Sciatic nerve (tissue), 2 donors: ENCODE measurements around the gene MAP3K10. TPM values are rescaled to one million over a fixed set of nuclear protein-coding genes. Genes with fewer than 3 reads are reported as not detected.
A peak's percentile ranks its signal among the peaks of the same experiment; 100 is the strongest.
"Not testable (repeated sequence)": the region's sequence is repeated elsewhere in the genome, so short reads cannot be mapped to it uniquely, and the experiment has no call there.

ENCODE experiments used
- ATAC-seq: fragments of 200-7000 bp; cut with Tn5 transposase; one replicate; pipeline ENCODE4 v1.9.1; 2020; ENCODE audit warnings: mild to moderate bottlenecking, moderate library complexity
- DNase-seq: peaks from one replicate; pipeline ENCODE4 v3.0.0-alpha.2; 2020; ENCODE audit warnings: low spot score
- intact Hi-C: fragments of 100-400 bp; cut with DNase I; formaldehyde crosslinking; loops from one replicate; pipeline ENCODE4 v1.14.2; 2022
- total RNA-seq: library from RNA; stranded (reverse); fragmentation: NEBNext Ultra II Directional; extraction: Animal tissue kit (Norgen Biotek cat#: 25700); gene quantifications from one replicate; pipeline ENCODE4 v1.2.1, GENCODE V29; 2021
- donor health status: DM: no; HTN: no; CAD: no.
- donor health status: DM: no; HTN: no; CAD: no.

Gene MAP3K10
- total RNA-seq, 1 donor from 2014 or later: 19.8 TPM

DNA sequence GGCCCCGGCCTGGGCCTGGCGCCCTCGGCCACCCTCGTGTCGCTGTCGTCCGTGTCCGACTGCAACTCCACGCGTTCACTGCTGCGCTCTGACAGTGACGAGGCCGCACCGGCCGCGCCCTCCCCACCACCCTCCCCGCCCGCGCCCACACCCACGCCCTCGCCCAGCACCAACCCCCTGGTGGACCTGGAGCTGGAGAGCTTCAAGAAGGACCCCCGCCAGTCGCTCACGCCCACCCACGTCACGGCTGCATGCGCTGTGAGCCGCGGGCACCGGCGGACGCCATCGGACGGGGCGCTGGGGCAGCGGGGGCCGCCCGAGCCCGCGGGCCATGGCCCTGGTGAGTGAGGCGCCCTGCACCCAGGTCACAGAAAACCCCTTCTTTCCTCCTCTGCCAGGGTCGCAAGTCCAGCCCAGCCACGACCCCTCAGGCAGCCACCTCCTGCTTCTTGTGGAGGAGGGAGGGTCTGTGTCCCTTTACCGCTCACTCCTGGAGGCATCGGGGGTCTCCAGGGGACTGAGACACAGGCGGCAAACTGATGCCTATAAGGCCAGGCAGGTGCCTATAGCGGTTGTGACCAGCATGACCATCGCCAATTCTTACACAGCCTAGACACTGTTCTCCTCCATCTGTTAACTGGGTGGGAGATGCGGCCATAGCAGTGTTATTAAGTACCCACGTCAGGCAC is 22.8 kb downstream of the MAP3K10 start:
- no peak for ATAC-seq
- DNase-seq: no peak
- intact Hi-C loops: no loop called here

DNA sequence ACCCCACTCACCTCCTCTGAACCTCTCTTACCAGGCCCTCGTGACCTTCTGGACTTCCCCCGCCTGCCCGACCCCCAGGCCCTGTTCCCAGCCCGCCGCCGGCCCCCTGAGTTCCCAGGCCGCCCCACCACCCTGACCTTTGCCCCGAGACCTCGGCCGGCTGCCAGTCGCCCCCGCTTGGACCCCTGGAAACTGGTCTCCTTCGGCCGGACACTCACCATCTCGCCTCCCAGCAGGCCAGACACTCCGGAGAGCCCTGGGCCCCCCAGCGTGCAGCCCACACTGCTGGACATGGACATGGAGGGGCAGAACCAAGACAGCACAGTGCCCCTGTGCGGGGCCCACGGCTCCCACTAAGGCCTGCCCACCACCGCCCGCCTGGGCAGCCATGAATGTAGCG is 23.7 kb downstream of the MAP3K10 start:
- ATAC-seq (no peak), DNase-seq (no peak)
- intact Hi-C loops: no loop called here

DNA sequence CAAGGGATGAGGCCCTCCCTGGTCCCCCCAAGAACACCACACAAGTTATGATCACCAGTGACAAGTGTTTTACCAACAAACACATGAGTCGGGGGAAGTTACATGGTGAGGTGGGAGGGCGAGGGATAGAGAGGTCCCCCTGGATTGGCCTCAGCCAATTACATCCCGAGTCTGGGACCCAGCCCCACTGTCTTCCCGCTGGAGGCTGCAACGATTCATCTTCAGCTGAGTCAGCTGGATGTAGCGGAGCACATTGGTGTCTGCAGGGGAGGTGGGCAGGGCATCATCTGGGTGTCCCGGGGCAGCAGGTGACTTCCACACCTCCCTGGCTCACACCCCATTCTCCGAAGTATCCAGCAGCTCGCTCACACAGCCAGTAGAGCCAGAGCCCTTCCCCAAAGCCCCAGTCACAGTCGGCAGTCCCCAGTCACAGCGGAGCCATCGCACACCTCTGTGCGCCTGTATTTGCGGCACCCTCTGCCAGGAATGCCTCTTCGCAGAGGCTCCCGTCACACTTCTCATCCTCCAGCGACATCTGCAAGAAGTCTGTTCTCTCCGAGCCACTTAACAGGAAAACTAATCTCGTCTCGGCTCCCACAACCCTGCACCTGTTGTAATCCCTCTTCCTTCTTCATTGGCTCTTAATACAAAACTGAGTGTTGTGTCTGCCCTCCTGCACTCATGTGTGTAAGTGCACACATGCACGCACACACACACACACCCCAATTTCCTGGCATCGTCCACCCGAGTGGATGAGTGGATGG is 25.0 kb downstream of the MAP3K10 start:
- ATAC-seq (no peak), DNase-seq (no peak)
- intact Hi-C loops: no loop called here

DNA sequence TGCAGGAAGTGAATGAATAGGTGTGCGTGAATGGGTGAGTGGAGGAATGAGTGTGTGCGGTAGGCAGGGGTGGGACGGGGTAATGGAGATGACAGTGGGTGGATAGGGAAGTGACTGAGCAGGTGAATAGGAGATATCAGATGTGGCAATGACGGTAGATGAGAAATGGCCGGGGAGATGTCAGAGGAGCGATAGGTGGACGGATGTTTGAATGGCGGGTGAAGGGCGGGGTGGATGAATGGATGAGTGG is 25.5 kb downstream of the MAP3K10 start:
- no peak for ATAC-seq
- DNase-seq: no peak
- intact Hi-C loops: no loop called here

DNA sequence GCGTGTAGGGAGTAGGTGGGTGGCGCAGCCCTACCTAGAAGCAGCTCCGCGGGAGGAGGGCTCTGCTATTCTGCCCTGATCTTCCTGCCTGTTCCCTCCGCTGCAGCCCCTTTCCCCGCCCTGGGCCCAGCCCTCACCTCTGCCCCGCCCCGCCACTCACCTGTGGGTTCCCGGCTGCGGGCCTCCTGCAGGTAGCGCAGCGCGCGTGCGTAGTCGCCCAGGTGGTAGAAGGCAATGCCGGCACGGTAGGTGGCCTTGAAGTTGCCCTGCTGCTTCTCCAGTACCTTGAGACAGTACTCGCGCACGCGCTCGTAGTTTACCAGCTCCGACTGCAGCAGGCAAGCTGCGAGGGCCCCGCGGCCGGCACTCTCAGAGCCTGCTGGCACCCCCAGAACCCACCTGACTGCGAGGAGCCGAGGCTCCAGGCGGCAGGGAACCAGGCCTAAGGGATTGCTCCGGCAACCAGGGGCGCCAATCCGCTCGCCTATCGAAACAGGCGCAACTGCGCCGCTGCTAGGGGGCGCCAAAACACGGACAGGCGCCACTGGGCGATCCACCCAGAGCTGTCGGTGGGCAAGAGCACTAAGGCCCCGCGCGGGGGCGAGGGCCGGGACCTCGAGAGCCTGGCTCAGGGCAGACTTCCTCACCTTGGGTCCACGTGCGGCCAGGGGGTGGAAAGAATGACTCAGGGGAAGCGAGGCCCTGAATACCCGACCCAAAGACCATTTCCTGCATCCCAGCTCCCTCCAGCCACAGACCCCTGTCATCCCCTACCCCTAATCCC is 26.0 kb downstream of the MAP3K10 start:
- DNase-seq: no peak
- intact Hi-C loops: no loop called here
- no peak for ATAC-seq

DNA sequence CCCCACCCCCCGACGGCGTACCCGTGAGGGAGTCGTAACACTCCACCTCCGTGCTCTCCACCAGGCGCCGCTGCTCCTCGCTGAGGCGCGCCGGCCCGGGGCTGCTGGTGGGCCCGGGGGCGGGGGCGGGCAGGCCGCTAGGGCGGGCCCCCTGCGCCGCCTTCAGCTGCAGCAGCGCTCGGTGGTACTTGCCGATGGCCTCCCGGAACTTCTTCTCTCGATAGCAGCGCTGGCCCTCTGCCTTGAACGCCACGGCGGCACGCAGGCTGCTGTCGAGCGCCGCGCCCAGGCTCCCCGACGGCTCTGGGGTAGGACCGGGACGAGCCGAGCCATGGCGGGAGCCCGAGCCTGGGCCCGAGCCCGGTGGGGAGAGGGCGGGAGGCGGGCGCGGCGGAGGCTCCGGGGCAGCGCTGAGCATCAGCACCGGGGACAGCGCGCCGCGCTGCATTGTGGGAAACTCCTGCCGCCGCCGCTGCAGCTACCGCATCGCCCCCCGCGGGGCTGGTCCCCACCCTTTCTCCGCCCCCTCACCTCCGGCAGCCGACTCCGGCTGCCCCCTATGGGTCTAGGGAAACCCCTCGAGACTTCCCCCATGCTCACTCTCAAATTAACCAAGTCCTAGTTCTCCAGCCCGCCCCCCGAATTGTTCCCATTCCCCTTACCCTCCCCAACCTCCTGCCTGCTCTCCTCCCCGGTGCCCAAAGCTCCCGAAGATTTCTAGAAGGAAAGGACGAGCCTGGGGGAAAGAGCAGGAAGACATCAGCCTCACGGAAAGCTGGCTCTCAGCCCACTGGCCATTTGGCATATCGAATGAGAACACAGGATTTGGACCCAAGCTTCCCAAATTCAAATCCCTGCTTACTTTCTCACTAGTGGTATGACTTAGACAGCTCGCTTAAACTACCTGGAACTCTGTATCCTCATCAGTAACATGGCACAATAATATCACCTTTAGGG is 27.0 kb downstream of the MAP3K10 start, which contains the start of gene TTC9B:
Gene TTC9B, minus strand, starts transcription at position 451 of the 957 bp plus-strand sequence. Its CDS starts 3 bp downstream, at position 448.
- ATAC-seq (no peak), DNase-seq (no peak)
- intact Hi-C loops: no loop called here

DNA sequence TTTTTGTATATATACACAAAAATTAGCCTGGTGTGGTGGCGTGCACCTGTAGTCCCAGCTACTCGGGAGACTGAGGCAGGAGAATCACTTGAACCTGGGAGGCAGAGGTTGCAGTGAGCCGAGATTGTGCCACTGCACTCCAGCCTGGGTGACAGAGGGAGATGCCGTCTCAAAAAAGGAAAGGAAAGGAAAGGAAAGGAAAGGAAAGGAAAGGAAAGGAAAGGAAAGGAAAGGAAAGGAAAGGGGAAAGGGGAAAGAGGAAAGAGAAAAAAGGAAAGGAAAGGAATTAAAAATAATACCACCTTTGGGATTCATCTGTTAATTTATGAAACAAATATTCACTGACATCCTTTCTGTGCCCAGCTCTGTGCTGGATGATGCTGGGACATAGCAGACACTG is 27.8 kb downstream of the MAP3K10 start:
- ATAC-seq, DNase-seq, intact Hi-C loops: not testable (repeated sequence)

DNA sequence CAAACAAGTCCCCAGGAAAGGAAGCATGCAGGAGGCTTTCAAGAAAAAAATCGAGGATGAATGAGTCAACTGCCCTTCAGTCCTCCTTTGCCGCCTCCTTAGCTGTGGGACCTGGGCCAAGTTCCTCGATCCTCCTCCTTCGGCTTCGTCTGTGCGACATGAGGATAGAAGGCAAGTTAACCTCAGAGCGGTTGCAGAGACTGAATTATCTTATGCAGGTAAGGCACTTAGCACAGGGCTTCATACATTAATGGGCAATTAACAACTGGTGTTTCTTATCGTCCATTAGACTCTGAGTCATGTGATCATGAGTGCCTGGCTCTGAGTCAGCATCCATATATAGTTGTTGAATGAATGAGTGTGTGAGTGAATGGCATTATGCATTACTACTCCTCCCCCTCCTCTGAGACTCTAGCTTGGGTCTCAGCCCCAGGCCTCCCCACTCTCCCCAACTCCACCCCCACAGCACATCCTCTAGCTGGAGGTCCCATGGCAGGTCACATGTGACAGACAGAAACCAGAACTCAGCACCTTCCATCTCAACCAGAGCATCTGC is 28.6 kb downstream of the MAP3K10 start:
- no peak for DNase-seq
- ATAC-seq: no peak

DNA sequence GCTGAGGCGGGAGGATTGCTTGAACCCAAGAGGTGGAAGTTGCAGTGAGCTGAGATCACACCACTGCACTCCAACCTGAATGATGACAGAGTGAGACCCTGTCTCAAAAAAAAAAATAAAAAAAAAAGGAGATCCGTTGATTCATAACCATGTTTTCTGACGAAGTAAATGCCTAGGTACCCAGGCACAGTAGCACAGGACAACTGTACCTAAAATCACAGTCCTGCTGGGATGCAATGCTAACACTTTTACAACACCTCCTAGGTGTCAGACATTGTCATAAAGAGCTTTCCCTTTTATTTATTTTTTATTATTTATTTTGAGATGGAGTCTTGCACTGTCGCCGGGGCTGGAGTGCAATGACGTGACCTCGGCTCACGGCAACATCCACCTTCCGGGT is 29.4 kb downstream of the MAP3K10 start:
- ATAC-seq (no peak), DNase-seq (no peak)
- intact Hi-C loops: no loop called here

More for the DNA sequence above, 28.6 kb downstream of the MAP3K10 start:
- intact Hi-C loops: no loop called here

DNA sequence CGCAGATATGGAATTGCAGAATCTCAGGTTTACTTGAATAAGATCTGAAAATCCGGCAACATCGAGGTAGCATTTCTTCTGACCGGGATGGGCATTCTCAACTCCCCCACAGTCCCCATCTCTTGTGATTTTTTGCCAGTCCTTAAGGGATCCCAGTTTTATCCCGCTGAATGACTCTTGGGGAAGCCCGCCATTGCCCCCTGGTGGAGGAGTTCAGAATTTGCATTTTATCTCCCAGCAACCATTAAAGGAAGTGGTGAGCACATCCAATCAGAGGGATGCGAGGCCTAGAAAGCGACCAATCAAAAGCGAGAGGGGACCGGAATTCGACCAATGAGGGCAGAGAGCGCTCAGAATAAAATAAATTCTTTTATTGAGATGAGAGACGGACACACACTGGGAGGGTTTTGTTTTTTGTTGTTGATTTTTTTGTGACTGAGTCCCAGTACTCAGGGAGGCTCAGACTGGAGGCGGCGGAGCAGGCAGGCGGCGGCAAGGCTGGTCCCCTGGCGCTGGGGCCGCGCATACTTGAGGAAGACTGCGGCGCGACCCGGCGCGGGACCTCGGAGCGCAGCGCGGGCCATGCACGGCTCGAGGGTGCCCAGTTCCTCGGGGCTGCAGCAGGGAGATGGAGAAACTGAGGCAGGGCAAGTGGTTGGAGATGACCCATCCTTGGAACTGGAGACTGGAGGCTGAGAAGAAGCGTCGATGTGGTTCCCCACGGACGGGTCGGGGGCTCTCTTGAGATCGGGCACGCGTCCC is 30.8 kb downstream of the MAP3K10 start:
- ATAC-seq (peak; percentile 91), DNase-seq (peak; percentile 83)
- intact Hi-C loops: no loop called here

DNA sequence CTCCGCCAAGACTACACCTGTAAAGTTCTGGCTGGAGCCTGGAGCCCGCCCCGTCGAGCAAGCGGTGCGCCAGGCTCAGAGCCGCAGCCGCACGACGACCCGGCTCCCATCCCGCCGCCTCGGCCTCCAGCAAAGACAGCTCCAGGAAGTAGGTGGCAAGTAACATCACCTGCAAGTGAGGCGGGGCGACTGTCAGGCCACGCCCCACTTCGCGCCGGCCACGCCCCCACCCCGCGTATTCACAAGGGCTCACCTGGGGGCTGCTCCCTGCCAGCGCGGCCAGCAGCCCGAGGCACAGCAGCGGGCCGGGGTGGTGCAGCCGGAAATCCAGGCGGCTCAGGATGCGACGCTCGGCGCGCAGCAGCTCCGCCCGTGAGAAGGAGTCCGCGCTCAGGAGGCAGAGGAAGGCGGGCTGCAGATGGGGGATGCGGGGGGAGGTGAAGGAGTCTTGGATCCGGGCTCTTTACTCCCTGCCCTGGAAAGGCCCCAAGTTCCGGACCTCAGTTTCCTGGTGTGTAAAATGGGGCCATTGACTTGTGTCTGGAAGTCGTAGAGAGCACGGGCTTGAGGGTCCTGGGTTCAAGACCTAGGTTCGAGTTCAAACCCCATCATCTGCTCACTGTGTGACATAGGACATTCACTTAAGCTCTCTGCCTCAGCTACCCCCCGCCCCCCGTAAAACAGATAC is 32.1 kb downstream of the MAP3K10 start:
- intact Hi-C loops: no loop called here
- ATAC-seq: no peak
- no peak for DNase-seq

DNA sequence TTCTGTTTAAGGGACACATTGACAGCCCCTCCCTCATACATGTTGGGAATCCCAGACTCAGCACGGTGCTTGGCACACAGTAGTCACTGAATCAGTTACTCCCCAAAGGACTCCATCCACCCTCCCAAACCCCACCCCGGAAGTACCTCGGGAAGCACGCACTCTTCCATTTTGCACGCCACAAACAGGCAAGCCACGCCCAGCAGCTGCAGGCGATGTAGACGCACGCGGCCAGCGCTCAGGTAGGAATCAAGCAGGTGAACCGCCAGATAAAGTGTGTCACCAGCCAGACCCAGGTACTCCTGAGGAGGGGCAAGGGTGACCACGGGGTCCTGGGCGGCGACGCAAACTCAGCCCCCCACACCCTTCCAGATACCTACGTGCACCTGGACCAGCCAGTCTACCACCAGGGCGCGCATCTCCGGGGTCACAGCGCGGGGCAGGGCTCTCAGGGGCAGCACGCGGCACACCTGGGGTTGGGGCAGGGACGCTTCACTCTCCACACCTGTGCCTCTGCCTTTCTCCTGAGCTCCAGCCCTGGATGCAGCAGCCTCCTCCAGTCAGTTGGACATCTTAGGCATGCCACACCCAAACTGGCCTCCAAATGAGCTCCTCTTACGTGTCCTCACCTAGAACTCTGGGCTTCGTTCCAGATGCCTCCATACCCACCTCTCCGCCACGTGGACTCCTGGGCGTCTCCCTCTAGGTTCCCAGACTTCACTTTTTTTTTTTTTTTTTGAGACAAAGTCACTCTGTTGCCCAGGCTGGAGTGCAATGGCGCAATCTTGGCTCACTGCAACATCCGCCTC is 33.3 kb downstream of the MAP3K10 start:
- DNase-seq: no peak
- ATAC-seq: no peak
- intact Hi-C loops: no loop called here

DNA sequence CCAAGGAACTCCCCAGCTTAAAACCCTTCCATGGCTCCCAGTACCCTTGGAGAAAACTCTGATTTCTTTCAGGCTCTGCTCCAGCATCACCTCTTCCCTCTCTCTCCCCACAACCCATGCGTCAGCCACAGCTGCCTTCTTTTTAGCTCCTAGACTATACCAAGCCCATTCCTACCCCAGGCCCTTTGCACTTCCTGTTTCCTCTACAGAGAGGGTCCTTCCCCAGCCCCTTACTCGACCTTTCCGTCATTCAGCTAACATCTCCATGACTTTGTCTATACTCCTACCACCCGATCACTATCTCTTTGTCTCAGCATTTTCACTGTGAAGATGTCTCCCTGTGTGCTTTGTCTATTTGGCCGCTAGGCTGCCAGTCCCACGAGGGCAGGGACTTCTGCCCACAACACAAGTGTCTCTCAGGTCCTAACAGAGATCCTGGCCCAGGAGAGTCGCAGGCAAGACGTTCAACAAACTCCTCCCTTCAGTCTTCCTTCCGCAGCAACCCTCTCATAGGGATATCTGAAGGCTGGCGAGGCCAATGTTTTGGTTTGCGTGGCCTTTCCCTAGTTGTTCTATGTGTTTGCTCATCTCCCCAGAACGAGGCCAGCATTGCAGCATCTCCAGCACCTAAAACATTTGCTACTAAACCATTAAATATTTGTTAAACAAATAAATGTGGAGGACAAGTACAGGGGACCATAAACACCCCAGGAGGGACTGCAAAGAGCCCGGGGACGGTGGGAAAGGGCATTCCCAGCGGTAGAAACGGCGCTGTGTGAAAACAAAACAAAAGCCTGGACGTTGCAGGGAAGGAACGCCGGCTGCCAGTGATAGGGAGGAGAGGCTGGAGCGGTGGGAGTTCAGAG is 34.4 kb downstream of the MAP3K10 start:
- ATAC-seq: no peak
- DNase-seq: no peak
- intact Hi-C loops: no loop called here

DNA sequence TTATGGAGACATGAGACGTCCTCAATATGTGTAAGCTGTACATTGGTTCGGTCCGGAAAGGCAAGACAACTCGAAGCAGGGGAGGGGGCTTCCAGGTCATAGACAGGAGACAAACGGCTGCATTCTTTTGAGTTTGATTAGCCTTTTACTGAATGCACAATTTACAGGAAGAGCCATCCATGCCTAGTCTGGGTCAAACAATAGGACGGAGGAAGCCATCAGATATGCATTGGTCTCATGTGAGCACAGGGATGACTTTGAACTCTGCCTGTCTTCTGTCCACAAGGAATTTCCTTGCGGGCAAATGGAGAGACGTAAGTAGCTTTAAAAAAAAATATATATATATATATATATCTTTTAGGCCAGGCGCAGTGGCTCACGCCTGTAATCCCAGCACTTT is 37.1 kb downstream of the MAP3K10 start:
- intact Hi-C loops: no loop called here

DNA sequence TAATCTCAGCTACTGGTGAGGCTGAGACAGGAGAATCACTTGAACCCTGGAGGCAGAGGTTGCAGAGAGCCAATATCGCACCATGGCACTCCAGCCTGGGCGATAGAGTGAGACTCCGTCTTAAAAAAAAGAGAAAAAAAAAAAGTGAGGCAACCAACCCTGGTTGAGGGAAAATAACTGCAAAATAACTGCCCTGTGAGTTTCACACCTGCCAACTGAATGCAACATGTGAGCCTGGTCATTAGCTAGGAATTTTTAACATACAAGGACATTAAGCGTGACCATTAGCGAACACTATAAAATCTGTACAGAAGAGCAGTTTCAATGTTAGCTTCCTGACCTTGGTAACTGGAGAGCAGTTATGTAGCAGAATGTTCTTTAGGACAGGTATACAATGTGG is 37.6 kb downstream of the MAP3K10 start:
- DNase-seq: no peak
- intact Hi-C loops: no loop called here
- ATAC-seq: no peak

More for the DNA sequence above, 37.1 kb downstream of the MAP3K10 start:
- no peak for DNase-seq
- no peak for ATAC-seq

DNA sequence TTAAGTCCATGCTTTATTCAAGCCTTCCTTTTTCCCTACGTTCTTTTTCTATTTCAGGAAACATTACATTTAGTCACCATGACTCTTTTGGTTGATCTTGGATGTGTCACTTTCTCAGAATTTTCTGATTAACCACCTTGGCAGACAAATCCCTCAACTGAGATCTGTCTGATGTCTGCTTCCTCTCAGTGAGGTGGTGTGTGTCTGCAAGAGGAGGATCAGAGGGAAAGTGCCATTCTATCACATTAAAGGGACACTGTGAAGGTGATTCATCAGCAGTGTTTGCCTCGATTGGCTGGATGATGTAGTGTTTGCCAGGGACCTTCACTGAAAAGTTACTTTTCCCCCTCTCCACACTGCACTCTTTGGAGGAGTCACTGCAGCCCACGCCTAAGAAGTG is 38.3 kb downstream of the MAP3K10 start:
- intact Hi-C loops: no loop called here
- no peak for ATAC-seq
- no peak for DNase-seq
